Measurements from ENCODE around the gene DLGAP5.

The DLGAP5 gene

DNA sequence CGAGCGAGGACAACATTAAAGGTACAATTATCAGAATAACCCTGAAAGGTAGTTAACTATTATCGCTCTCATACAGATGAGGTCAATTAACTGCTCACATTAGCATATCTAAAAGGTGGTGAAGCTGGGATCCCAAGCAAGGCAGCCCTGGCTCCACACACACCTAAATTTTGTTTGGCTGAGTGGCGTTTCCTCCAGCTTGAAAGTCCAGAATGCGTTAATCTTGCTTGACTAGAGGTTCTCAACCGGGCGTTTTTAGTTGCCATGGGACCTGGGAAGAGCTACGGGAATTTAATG, 531 bp downstream of the DLGAP5 start:
- in situ Hi-C loops (cut with HindIII; ENCODE audit: low sequenced_read_pairs): no loop called here

DNA sequence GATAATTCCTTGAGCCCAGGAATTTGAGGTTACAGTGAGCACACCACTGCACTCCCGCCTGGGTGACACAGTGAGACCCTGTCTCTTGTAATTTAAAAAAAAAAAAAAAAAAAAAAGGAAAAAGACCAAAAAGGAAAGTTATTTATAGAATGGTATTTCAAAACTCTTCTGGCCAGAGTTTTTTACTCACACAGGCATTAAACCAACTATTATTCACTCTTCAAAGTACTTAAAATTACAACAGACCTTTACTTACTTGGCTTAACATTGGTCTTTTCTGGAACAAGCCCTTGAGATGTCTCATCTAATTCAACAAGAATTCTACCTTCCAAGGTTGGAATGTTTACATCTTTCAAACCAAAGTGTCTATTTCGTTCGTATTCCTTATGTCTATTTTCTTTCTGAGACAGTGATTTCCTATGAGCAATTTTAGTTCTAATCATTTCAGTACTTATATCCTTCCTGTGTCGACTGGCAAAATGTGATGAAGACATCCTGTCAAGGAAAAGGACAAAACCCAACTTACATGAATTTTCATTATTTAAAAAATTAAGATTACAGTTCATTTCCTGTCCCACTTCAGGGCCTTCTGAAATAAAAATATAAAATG, 2.6 kb downstream of the DLGAP5 start:
- in situ Hi-C loops (cut with HindIII; ENCODE audit: low sequenced_read_pairs): no loop called here

DNA sequence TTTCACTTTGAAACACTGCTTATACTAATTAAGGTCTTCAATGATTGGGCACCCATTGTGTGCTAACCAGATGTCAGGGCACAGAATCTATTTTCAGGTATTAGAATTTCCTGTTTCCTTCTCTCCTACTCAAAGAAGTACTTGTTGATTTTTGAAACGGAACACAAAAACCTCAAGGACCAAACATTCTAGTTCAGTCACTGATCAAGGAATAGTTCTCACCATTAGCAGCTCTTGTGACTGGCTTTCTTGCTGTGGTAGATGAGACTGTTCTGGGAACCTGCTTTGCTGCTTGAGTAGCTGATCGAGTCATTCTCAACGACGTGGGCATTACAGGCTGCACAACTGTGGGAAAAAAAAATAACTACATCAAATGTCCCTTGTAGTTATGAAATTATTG, 11.0 kb downstream of the DLGAP5 start:
- in situ Hi-C loops (cut with HindIII; ENCODE audit: low sequenced_read_pairs): no loop called here

DNA sequence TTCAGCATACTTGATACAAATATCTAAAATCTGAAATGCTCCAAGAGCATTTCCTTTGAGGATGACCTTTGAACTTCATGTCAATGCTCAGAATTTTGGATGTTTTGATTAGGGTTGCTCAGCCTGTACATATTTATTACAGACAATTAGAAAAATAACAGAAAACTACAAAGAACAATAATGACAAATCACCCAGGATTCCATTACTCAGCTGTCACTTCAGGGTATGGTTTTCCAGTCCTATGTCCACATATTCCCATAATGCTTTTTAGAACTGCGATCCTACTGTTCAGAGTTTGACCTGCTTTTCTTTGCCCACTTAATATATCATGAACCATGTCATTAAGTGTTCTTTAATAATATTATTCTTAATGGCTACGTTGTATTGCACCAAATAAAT, 11.4 kb downstream of the DLGAP5 start:
- in situ Hi-C loops (cut with HindIII; ENCODE audit: low sequenced_read_pairs): no loop called here

DNA sequence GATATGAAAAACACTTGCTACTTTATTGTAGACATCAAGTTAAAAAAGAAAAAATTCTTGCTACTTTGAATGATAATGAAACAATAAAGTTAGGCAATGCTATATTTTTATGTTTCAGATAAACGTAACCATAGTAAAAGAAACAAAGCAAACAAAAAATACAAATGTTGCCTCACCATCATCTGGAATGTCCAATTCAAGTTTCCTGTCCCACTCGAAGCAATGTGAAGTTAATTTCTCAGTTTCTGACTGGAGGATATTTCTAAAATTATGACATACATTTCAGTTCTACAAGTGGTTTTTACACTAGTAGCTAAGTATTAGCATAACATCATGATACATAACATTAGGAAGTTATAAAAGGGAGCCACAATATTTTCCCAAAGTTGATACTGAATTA, 20.9 kb downstream of the DLGAP5 start:
- in situ Hi-C loops (cut with HindIII; ENCODE audit: low sequenced_read_pairs): no loop called here

DNA sequence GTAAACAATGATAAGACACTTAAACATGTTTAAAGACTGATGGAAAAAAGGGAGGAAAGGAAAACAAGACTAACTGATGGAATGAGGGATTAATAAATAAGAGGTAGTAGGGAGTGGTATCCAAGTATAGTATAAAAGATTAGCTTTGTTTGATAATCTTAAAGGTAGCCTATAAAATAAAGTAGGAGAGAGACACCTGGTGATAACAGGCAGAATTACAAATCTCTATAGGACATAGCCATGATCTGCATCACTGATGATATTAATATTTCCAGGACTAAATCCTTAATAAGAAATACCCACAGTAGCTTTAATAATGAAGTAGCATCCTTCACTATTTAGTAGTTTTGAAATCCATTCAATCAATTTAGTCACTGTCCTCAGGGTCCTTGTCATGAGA, 30.4 kb downstream of the DLGAP5 start:
- in situ Hi-C loops (cut with HindIII; ENCODE audit: low sequenced_read_pairs): no loop called here

DNA sequence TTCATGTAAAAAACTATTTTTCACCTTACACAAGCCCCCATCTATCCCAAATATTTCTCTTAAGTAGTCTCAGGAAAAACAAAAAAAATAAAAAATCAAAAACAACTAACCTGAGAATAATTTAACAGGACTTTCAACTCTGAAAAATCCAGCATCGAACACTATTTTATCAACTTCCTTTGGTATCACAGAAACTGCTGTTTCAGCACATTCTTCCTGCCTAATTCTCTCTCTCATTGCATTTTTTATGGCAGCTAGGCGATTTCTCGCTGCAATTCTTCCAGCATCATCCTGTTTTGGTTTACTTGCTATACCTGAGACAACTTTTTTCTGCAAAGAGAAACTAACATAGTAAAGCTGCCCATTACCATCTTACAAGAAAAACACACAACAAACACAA, 33.0 kb downstream of the DLGAP5 start:
- in situ Hi-C loops (cut with HindIII; ENCODE audit: low sequenced_read_pairs): no loop called here

DNA sequence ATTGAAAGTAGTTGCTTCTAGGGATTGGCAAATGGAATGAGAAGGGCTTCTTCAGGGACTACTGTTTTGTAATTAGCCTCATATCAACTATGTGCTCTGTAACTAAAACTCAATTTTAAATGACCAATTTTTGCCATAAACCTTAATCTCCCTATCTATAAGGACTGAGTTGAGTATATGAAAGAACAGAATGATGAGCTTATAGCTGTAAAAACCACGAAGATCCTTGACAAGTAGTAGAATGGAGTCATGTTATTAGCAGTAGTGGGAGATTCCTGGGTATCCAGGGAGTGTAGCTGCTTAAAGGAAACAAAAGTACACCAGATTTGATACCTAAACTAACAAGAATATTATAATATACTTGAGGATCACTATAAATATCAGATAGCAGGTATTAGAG, 34.3 kb downstream of the DLGAP5 start:
- in situ Hi-C loops (cut with HindIII; ENCODE audit: low sequenced_read_pairs): no loop called here

DNA sequence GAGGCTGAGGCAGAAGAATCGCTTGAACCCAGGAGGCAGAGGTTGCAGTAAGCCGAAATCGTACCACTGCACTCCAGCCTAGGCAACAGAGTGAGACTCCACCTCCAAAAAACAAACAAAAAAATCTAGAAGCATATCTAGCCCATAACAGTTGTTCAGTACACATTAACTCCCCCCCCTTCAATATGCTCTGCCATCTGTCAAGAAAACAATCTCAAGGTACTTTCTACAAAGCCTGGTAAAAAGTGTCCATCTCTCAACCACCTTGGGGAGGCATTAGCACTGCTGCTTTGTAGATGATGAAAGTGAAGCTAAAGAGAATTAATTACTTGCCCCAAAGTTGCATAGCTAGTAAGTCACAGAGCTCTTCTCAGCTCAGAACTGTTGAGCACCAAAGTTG, 37.4 kb downstream of the DLGAP5 start:
- in situ Hi-C loops (cut with HindIII; ENCODE audit: low sequenced_read_pairs): no loop called here

DNA sequence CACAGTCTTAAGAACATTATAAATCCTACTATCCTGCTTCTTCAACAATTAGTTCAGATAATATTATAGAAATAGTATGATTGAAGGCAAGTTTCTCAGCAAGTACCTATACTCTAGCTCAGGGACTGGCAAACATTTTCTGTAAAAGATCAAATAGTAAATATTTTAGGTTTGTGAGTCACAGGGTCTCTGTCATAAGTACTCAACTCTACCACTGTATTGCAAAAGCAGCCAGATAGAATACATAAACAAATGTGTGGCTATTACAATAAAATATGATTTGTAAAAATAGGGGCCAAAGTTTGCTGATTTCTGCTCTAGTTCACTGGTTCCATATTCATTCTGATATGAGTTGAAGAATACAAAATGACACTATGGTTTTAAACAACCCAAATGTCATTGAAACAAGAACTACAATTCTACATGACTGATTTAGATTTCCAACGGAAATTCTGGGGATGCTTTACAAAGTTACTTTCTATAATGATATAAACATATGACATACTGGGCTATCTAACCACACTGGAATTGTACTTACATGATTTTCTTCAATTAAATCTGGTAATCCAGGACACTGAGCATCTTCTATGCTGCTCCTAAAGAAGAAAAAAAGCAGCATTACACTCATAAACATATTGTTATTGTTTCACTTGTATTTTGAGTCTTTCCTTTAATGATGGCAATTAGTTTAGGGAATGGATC, 39.2 kb downstream of the DLGAP5 start:
- in situ Hi-C loops (cut with HindIII; ENCODE audit: low sequenced_read_pairs): no loop called here

DNA sequence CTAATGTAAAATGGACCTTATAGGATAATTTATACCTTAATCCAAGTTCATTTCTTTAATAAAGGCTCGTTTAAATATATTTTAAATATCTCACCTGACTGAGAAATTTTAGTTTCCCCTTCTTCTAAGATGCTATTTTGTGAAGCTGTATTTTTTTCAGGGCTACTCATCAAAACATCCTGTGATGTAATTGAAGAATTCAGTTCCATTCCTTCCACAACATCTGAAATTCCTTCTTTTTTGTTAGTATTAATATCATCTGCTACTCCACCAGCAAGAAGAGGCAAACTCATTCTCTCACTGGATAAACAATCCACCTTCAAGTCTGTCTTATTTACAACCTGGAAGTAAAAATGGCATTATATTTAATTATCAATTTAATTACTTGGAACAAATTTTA, 39.8 kb downstream of the DLGAP5 start:
- in situ Hi-C loops (cut with HindIII; ENCODE audit: low sequenced_read_pairs): no loop called here

DNA sequence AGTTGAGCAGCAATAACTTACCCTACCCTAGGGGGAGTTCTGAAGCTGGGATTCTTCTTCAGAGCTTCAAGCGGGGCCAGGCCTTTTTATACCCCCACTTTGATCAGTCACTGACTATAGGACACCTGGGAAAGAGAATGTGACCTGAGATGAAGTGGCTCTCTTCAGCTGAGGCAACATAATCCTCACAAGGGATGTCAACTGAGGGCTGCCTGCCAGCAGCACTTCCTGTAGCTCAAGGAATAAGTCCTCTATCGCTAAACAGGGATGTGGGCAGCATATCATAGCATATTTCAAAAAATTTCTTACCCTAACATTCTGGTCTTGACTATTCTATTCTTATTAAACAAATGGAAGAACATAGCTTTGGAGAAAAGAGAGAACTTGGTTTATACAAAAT, 45.0 kb downstream of the DLGAP5 start:
- in situ Hi-C loops (cut with HindIII; ENCODE audit: low sequenced_read_pairs): no loop called here

DNA sequence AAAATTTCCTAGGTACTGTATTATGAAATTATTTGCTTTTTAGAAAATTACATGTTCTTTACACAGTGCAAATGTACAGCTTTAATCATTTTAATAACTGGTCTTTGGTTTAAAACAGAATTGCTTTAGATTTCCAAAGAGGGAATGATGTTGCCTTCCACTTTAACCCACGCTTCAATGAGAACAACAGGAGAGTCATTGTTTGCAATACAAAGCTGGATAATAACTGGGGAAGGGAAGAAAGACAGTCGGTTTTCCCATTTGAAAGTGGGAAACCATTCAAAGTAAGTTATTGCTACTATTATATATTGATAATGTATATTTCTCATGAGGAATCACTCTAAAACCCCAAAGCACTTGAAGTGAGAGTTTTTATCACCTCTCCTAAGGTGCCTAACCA, 48.9 kb downstream of the DLGAP5 start:
- in situ Hi-C loops (cut with HindIII; ENCODE audit: low sequenced_read_pairs): no loop called here

DNA sequence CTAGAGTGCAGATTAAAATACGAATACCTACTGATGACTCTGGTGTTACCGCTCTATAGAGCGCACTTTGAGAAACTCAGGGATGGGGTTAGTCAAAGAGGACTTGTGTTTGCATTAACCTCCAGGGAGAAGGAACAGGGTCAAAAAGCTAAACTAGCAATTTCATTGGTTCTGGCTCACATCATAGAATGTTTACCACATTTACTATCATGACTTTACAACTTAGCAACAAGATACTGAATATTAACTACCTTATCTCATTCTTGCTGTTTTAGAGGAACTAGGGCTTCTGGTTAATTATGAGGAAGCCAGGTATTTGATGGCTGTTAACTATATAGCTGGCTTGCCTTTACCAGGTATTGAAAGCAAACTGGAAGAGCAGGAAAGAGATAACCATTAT, 49.6 kb downstream of the DLGAP5 start:
- in situ Hi-C loops (cut with HindIII; ENCODE audit: low sequenced_read_pairs): no loop called here

DNA sequence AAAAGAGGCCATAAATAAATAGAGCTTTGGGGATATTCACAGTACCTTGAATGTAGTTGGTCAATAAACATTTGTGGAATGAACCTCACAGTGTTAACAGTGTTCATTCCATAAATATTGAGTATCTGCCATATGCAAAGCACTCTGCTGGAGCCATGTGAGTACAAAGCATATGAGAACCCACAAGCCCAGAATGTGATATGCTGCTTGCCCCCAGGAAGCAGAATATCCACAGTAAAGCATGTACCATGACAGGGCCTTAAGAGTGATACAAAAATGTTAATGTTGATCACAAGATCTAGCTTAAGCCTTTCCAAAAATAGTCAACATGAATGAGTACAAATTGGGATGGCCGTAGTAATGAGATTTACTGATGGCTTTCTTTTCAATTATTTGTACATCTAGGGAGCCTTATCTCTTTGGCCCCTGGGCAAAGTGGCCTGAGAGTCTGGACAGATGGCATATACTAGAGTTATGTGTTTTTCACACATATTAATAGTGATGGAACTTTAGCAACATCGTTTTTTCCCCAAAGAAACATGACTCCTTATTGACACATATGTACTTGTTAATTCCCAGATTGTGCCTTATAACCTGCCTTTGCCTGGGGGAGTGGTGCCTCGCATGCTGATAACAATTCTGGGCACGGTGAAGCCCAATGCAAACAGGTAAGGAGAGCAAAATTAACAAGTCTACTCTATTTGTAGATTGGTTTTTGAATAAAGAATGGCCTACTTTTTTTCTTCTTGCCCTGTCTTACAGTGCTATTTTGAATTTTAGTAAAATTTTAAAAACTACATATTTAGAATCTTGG, 51.5 kb downstream of the DLGAP5 start:
- in situ Hi-C loops (cut with HindIII; ENCODE audit: low sequenced_read_pairs): no loop called here

DNA sequence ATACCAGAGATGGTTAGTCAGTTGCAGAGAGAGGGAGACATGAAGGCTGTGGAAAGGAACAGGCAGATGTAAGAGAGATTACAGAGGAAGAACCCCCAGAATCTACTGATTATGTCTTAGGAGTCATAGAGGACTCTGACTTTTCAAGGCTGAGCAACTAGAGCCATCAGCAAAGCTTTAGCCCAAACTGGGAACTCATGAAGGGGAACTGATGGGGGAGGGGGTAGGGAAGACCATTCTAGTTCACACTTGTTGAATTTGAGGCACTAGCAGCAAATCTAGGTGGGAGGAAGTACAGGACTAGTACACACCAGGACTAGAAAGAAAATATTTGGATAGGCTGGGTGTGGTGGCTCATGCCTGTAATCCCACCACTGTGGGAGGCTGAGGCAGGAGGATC, 52.2 kb downstream of the DLGAP5 start:
- in situ Hi-C loops (cut with HindIII; ENCODE audit: low sequenced_read_pairs): no loop called here

DNA sequence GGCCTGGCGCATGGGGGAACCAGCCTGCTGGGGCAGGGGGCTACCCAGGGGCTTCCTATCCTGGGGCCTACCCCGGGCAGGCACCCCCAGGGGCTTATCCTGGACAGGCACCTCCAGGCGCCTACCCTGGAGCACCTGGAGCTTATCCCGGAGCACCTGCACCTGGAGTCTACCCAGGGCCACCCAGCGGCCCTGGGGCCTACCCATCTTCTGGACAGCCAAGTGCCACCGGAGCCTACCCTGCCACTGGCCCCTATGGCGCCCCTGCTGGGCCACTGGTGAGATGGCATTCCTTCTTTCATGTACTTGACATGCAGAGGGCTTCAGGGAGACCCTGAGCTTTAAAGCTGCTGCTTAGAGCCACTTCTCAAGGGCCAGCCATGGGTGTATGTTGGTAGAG, 53.3 kb downstream of the DLGAP5 start:
- in situ Hi-C loops (cut with HindIII; ENCODE audit: low sequenced_read_pairs): no loop called here

DNA sequence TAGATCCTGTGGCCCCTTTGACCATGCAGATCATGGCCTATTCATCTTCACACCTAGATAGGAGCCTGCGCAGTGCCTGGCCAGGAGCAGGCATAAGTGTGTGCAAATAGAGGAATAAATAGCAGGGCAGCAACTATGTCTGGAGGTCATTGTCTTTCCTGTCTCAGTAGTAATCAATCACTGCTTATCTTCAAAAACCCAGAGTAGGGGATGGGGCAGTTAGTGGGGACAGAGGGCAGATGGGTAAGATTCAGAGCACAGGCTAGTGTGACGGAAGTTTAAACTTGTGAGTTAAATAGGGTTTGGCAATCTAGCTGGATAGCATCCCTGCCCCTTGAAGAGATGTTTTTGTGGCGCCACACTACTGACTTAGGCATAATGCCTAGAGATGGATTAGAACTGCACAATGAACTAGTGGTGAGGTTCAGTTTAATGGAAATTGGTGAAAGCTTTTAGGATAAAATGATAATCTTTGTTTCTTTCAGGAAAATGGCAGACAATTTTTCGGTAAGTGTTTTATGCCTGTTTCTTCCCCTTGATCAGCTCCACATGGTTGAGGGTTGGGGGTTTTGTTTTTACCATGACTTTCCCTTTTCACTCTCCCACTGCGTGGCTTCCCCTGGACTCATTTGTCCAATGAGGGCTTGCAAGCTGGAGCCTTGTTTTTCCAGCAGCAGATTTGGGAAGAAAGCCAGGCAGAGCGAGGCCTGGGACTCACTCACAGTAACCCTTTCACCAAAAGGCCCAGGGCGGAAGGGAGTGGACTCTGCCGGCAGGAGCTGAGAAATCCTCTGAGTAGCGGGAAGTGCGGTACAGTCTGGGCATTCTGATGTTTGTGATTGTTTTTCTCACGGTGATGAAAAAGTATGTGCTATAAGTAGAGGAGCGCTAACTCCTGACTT, 54.2 kb downstream of the DLGAP5 start:
- in situ Hi-C loops (cut with HindIII; ENCODE audit: low sequenced_read_pairs): no loop called here

DNA sequence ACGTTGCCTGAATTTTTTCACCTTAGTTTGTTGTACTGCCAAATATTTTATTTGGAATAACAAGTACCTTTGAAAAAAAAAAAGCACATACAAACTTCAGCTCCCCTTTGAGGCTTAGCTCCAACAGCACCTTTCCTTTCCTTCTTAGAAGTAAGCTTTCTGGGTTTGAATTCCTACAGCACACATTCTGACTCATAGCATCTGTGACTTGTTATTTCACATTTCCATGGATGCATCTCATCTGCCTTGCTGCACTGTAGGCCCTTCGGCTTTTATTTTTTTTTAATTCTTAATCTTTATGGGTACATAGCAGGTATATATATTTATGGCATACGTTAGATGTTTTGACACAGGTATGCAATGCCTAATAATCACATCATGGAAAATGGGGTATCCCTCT, 55.1 kb downstream of the DLGAP5 start:
- in situ Hi-C loops (cut with HindIII; ENCODE audit: low sequenced_read_pairs): no loop called here

DNA sequence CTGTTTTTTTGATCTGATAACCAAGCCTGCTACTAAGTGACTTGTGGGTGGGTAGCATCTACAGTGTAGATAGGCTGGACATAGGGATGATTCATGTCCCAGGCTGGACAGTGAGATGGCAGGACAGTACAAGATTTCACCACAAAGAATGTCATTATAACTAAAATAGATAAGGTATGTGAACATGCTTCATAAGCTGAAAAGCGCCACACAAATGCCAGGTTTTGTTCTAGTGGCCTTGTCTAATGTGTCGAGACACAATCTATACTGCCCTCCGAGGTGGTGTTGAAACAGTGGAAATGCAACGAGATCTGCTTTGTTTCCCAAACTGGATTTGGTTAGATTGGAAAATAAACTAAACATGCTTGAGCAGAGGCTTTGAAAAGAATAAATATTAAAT, 58.0 kb downstream of the DLGAP5 start:
- in situ Hi-C loops (cut with HindIII; ENCODE audit: low sequenced_read_pairs): no loop called here

DNA sequence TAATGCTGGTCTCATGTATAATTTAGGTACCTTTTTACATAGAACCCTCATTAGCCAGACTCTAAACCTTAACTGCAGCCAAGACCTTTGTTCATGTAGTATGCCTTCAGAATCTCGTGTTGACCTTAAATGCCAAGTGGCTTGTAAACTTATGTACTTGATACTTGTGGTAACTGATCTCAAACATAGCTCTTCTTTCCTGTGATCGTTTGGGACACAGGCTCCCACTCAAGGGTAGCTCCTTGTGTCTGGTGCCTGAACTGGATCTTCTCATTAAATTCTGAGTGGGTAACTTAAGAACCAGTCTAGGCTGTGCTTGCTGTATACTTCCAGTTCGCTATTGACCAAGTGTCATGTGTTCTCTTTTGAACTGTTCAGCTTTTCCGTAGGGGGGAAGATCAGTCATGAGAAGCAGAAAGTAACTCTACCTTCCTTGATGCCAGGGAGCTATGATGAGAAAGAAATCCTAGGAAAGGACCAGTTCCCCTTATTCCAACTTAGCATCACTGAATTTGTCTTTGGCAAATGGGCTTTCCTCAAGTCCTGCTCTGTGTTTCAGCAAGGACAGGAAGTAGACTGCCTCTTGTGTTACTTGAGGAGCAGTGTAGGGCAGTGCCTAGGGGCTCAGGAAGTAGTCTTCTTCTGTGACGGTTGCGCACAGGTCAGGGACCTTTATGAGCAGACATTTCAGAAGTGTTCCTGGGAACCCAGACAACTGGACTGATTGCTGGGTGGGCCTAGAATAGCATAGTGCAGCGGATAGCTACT, 59.8 kb downstream of the DLGAP5 start:
- in situ Hi-C loops (cut with HindIII; ENCODE audit: low sequenced_read_pairs): no loop called here
